ENCODE data around the gene INPP5A.
"Not testable (repeated sequence)": the region's sequence is repeated elsewhere in the genome, so short reads cannot be mapped to it uniquely, and the experiment has no call there.

Gene INPP5A

DNA sequence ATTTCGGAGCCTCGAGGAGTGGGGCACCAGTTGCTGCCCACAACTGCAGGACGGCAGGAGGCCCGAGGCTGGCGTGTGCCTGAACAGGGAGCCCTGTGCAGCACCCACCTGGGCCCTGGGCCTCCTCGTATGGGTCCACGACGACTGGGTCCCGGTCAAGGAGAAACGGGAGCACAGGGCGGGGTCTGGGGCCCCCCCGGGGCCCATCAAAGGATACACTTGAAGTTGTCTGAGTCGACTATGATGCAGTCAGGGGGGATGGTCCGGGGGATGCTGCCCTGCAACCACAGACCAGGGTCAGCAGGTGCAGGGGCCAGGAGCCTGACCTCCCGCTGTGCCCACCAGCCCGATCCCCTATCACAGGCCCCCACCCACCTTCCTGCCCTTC is 276.9 kb downstream of the INPP5A start:
- TF ChIP-seq, protein P1, sequence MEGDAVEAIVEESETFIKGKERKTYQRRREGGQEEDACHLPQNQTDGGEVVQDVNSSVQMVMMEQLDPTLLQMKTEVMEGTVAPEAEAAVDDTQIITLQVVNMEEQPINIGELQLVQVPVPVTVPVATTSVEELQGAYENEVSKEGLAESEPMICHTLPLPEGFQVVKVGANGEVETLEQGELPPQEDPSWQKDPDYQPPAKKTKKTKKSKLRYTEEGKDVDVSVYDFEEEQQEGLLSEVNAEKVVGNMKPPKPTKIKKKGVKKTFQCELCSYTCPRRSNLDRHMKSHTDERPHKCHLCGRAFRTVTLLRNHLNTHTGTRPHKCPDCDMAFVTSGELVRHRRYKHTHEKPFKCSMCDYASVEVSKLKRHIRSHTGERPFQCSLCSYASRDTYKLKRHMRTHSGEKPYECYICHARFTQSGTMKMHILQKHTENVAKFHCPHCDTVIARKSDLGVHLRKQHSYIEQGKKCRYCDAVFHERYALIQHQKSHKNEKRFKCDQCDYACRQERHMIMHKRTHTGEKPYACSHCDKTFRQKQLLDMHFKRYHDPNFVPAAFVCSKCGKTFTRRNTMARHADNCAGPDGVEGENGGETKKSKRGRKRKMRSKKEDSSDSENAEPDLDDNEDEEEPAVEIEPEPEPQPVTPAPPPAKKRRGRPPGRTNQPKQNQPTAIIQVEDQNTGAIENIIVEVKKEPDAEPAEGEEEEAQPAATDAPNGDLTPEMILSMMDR (IDR thresholded peaks at IDR 0.05; ENCODE audit: control extremely low read depth, extremely low read depth, low read depth, missing control alignments): no peak
- ChIA-PET POLR2A (no interaction called here), CTCF (no interaction called here)

DNA sequence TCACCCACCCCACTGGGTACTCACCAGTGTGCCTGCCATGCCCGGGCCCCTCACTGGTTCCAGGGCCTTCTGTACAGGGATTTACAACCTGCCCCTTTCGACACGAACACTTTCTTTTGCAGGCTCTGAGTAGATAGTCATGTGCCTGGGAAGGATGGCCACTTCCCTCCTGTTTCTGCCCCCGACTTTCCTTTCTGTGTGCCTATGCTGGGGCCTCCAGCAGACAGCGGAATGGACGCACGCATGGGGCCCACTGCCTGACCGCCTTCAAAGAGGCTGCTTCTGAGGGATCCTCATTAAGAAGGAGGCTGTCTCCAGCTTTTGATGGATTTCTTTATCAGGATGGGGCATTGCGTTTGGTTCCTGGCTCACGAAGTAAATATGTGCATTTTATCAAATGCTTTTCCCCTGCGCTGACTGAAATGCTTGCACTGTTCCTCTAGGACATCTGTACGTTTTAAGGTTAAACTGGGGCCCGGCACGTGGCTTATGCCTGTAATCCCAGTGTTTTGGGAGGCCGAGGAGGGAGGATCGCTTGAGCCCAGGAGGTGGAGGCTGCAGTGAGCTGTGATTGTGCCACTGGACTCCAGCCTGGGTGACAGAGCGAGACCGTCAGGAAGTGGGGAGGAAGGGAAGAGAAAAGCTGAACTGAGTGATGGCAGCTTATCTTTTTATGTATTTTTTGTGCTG is 277.7 kb downstream of the INPP5A start:
- POLR2A ChIA-PET: no interaction called here
- CTCF ChIA-PET: no interaction called here
- DNase-seq (ENCODE audit: extremely low spot score): no peak
- TF ChIP-seq, protein P1 (IDR thresholded peaks at IDR 0.05; ENCODE audit: control extremely low read depth, extremely low read depth, low read depth, missing control alignments): no peak

More for the DNA sequence above, 276.9 kb downstream of the INPP5A start:
- no peak for DNase-seq (ENCODE audit: extremely low spot score)

DNA sequence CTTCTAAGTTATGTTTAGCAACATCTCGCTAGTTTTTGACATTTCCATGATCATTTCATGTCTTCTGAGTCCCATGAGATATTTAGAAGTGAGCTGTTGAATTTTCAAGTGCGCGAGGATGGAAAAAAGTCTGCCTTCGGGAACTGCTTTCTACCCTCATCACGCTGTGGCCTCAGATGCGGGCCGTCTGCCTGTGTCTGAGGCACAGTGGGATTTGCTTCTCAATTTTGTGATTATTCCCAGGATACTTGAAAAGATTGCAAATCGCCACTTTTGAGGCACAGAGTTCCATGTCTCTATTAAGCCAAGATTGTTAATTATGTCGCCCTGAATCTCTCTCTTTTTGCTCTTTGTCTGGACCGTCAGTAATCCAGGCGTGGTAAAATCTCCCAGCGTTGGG is 279.1 kb downstream of the INPP5A start:
- CTCF ChIA-PET: no interaction called here
- no peak for DNase-seq (ENCODE audit: extremely low spot score)
- TF ChIP-seq, protein P1 (IDR thresholded peaks at IDR 0.05; ENCODE audit: control extremely low read depth, extremely low read depth, low read depth, missing control alignments): no peak
- POLR2A ChIA-PET: no interaction called here

DNA sequence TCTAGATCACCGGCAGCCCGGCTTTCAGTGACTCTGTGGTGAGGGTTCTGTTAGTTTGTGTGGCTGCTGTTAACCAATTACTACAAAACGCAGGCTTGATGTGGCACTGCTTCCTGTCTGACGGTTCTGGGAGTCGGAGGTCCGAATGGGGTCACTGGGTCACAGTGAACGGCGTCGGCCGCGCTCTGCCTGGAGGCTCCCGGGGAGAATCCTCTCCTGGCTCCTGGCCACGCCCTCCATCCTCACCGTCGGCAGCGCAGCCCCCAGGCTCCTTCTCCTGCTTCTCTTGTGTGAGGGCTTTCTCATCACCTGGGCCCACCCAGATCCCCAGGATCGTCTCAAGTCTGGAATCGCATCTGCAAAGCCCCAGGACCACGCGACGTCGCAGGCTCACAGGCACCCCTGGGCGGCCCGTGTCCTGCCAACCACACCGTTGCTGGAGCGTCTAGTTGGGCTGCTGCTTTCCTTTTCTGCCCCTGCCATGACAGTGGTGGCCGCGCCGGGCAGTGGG is 280.2 kb downstream of the INPP5A start:
- no peak for DNase-seq (ENCODE audit: extremely low spot score)
- POLR2A ChIA-PET: no interaction called here
- CTCF ChIA-PET: no interaction called here
- TF ChIP-seq, protein P1 (IDR thresholded peaks at IDR 0.05; ENCODE audit: control extremely low read depth, extremely low read depth, low read depth, missing control alignments): no peak

DNA sequence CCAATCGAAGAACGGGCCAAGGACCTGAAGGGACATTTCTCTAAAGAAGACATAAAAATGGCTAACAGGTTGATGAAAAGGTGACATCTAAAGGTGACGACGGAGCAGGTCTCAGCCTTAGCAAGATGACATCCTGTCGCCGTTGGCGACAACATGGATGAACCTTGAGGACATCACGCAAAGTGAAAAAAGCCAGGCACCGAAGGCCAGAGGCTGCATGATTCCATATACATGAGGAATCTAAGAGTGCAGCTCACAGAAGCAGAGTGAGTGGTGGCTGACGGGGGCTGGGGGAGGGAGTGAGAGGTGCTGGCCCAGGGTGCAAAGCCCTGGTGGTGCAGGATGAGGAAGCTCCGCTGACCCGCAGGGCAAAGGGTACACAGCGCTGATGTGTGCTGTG is 282.5 kb downstream of the INPP5A start:
- ChIA-PET POLR2A (no interaction called here), CTCF (no interaction called here)
- no peak for DNase-seq (ENCODE audit: extremely low spot score)
- TF ChIP-seq, protein P1 (IDR thresholded peaks at IDR 0.05; ENCODE audit: control extremely low read depth, extremely low read depth, low read depth, missing control alignments): no peak

DNA sequence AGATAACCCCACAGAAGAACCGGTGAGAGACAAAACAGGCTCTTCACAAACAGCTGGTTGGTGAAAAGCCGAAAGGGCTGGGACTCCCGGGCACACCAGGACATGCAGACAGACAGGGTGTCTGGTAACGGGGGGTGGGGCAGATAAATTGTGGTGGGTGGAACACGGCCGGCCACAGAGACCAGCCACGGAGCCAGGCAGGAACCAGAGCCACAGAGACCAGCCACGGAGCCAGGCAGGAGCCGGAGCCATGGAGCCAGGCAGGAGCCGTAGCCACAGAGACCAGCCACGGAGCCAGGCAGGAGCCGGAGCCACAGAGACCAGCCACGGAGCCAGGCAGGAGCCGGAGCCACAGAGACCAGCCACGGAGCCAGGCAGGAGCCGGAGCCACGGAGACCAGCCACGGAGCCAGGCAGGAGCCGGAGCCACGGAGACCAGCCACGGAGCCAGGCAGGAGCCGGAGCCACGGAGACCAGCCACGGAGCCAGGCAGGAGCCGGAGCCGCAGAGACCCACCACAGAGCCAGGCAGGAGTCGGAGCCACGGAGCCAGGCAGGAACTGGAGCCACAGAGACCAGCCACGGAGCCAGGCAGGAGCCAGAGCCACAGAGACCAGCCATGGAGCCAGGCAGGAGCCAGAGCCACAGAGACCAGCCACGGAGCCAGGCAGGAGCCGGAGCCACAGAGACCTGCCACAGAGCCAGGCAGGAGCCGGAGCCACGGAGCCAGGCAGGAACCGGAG is 288.4 kb downstream of the INPP5A start:
- DNase-seq (ENCODE audit: extremely low spot score); POLR2A ChIA-PET; CTCF ChIA-PET: not testable (repeated sequence)

Data from GM10248 (cell line).